ENCODE data around the gene PDK2. TPM values are rescaled to one million over a fixed set of nuclear protein-coding genes. Genes with fewer than 3 reads are reported as not detected.
A peak's percentile ranks its signal among the peaks of the same experiment; 100 is the strongest.

The PDK2 gene
- total RNA-seq, 1 donor from 2014 or later, result 13.6 TPM

- no peak for ATAC-seq
Observed at GRCh38 chr17:50136096-50136687, 41.0 kb downstream of the PDK2 start.

- no peak for ATAC-seq
Observed at GRCh38 chr17:50137042-50137441, 41.9 kb downstream of the PDK2 start.

- no peak for ATAC-seq
Observed at GRCh38 chr17:50139185-50139783, 44.1 kb downstream of the PDK2 start.

GRCh38 chr17:50139950-50140885 is 45.1 kb downstream of the PDK2 start:
- peak; percentile 75 for ATAC-seq

GRCh38 chr17:50141026-50141744 is 46.0 kb downstream of the PDK2 start:
- no peak for ATAC-seq

- ATAC-seq, result no peak
Observed at GRCh38 chr17:50141745-50142110, 46.6 kb downstream of the PDK2 start.

- ATAC-seq, result no peak
Observed at GRCh38 chr17:50143461-50144176, 48.5 kb downstream of the PDK2 start.

GRCh38 chr17:50144355-50144754 is 49.2 kb downstream of the PDK2 start:
- no peak for ATAC-seq

GRCh38 chr17:50144845-50145531 is 49.8 kb downstream of the PDK2 start:
- ATAC-seq, result peak; percentile 66

- ATAC-seq, result no peak
Observed at GRCh38 chr17:50145532-50146229, 50.5 kb downstream of the PDK2 start.

GRCh38 chr17:50146230-50146926 is 51.2 kb downstream of the PDK2 start:
- ATAC-seq, result no peak

GRCh38 chr17:50146927-50147665 is 51.9 kb downstream of the PDK2 start:
- ATAC-seq, result peak; percentile 4

- no peak for ATAC-seq
Observed at GRCh38 chr17:50147841-50148225, 52.7 kb downstream of the PDK2 start.

GRCh38 chr17:50148226-50149090 is 53.3 kb downstream of the PDK2 start:
- peak; percentile 67 for ATAC-seq

GRCh38 chr17:50149091-50149416 is 53.9 kb downstream of the PDK2 start:
- no peak for ATAC-seq

- ATAC-seq, result peak; percentile 5
Observed at GRCh38 chr17:50149417-50150353, 54.5 kb downstream of the PDK2 start.

- peak; percentile 0 for ATAC-seq
Observed at GRCh38 chr17:50150354-50151040, 55.3 kb downstream of the PDK2 start, which contains the start of gene PPP1R9B. Gene PPP1R9B, minus strand, starts transcription at chr17:50150677. Its CDS starts 164 bp downstream, at chr17:50150513.
